GM18508 (cell line): ENCODE results near the gene METTL13.
"Not testable (repeated sequence)": the region's sequence is repeated elsewhere in the genome, so short reads cannot be mapped to it uniquely, and the experiment has no call there.

Experiments
- ATAC-seq: cut with Tn5 transposase; IDR thresholded peaks from one replicate; pipeline ENCODE4 v1.9.1; 2021; ENCODE audit warnings: moderate number of reproducible peaks; ENCODE audit not compliant: insufficient read depth, unreplicated experiment

The METTL13 gene

DNA sequence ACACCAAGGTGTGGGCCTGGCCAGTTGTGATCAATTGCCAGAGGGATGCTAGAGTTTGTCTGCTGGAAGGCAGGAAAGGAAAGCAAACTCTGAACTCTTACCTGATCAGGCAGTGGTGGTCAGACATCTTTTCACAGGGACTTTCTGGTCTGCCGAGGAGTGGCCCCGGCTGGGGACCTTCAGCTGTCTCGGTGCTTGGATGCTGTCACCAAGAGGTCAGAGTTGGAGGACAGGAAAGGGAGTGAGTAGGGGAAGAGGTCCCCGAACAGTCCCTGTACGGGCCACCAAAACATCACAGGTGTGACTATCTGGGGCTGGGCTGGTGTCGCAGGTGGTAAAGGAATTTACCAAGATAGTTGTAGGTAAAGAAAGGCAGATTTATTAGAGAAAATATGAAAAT lies 17.7 kb upstream of the METTL13 start:
- ATAC-seq: no peak

DNA sequence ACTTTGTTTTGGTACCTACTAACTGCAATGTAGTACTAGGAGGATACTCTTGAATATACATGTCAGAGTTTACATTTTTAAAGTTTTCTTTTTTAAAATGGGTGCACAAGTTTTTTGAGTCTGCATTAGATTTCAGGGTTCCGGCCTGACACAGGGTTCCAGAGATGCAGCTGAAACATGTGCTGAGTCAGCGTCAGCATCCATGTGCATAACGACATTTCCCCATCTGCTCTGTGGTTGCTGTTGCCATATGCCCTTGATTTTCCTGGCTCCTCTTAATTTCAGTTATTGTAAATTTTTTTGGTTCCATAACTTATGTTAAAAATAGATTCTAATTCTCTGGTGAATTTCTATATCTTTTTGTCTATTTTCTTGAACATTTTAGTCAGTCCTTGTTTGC lies 12.3 kb upstream of the METTL13 start:
- ATAC-seq: no peak

DNA sequence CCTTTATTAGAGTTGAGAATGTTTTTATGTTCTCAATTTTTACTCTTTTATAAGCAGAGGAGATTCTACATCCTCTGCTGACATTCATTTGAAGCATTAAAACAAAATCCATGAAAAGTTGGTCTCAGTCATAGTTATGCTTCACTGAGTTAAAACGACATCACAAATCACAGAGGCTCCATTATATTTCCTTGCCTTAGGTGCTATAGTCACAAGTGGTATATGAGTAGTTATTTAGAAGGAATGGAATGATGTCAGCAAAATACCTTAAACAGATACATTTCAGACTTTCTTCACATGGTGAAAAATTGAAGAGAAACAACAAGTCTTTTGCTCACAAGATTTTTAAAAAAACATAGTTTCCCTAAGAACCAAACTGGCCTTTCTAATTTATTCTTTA lies 11.7 kb upstream of the METTL13 start:
- ATAC-seq: no peak

DNA sequence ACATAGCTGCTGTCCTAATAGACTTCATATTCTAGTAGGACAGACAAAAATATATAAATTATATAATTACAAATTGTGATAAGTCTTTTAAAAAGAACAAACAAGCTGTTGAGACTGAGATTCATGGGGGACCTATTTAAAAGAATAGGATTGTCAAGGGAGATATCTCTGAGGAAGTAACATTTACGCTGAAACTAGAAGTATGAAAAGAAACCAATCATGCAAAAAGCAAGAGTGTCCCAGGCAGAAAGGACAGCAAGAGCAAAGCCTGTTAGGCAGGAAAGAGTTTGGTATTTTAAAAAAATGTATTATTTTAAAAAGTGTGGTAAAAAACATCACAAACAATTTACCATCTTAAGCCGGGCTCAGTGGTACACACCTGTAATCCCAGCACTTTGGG lies 9.1 kb upstream of the METTL13 start:
- no peak for ATAC-seq

DNA sequence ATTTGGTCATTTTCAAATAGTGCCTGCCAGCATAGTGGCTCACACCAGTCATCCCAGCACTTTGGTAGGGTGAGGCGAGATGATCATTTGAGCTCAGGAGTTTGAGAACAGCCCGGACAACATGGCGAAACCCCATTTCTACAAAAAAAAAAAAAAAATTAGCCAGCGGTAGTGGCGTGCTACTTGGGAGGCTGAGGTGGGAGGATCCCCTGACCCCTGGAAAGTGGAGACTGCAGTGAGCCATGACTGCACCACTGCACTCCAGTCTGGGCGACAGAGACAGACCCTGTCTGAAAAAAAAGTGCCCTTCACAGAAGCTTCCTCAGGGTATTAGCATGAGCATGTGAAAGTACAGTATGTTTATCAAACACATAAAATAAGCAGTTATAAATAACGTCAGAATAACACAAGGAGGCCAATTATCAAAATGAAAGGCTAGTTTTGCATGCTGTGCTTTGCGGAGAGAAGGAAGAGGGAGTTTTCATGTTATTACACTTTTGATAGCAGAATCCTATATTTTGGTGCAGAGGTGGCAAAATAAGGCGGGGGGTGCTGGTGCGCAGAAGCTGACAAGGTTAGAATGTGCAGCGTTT lies 781 bp upstream of the METTL13 start:
- ATAC-seq: no peak

DNA sequence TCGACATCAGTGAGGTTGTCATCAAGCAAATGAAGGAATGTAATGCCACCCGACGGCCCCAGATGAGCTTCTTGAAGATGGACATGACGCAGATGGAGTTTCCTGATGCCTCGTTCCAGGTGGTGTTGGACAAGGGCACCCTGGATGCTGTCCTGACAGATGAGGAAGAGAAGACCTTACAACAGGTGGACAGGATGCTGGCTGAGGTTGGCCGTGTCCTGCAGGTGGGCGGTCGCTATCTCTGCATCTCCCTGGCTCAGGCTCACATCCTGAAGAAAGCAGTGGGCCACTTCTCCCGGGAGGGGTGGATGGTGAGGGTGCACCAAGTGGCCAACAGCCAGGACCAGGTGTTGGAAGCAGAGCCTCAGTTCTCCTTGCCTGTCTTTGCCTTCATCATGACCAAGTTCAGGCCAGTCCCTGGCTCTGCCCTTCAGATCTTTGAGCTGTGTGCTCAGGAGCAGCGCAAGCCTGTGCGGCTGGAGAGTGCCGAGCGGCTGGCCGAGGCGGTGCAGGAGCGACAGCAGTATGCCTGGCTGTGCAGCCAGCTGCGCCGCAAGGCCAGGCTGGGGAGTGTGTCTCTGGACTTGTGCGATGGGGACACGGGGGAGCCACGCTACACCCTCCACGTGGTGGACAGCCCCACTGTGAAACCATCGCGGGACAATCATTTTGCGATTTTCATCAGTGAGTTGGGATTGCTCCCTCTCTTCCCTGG lies 2.5 kb downstream of the METTL13 start:
- no peak for ATAC-seq

DNA sequence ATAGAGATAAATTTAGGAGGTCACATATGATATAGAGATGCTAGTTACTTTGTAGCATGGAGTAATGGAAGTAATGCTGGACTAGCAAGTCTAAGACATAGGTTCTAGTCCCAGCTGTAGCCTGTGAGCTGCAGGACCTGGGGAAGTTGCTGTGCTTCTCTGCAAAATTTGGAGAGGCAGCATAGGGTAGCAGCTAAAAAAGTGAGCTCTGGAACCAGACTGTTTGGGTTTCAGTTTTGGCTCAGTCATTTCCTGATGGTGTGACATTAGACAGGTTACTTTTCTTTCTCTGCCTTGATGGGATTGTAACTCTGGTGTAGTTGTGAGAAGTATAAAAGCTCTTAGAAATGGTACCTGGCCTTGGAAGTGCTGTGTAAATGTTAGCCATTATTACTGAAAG lies 3.3 kb downstream of the METTL13 start:
- no peak for ATAC-seq

DNA sequence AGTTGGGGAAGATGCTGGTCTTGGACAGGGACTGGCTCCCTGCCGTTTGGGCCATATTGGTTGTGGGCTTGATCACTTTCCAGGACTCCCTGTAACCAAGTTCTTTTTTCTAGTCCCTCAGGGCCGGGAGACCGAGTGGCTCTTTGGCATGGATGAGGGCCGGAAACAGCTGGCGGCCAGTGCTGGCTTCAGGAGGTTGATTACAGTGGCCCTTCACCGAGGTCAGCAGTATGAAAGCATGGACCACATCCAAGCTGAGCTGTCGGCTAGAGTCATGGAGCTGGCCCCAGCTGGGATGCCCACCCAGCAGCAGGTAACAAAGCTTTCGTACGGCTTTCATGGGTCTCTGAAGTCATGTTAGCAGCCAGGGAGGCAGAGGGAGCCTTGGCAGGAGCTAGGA lies 4.3 kb downstream of the METTL13 start:
- no peak for ATAC-seq

DNA sequence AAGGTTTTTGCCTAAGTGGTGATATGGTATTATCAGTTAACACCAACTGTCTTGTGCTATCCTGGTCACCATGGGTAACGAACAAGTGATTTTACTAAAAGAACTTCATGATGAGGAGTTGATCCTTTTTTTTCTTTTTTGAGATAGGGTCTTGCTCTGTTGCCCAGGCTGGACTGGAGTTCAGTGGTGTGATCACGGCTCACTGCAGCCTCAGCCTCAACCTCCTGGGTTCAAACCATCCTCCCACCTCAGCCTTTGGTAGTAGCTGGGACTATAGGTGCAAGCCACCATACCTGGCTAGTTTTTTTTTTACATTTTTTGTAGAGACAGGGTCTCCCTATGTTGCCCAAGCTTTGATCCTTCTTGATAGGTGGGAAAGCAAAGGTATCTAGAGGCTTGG lies 5.1 kb downstream of the METTL13 start:
- no peak for ATAC-seq

DNA sequence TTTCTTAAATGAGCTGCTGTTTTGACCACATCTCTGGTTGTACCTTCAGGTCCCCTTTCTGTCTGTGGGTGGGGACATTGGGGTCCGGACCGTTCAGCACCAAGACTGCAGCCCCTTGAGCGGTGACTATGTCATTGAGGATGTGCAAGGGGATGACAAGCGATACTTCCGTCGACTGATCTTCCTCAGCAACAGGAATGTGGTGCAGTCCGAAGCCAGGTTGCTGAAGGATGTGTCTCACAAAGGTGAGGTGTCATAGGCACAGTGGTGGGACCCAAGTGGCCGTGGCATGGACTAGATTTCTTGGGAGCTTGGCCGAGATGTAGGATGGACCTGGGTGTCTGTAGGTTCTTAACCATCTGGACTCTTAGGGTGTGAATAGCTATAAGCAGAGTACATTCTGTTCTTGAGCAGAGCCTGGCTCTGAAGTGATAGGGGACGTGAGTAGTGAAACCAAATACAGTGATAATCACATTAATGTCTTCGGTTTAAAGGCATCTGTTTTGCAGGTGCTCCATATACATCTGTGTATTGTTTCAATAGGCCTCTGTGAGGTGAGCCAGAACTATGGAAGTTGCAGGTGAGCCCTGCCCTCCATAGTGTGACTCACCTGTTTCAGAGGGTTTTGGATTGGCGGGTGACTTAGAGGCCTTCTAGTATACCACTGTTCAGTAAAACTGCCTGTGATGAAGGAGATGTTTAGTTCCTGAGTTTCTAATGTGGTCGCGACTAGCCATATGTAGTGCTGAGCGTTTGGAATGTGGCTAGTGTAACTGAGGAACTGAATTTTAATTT lies 6.4 kb downstream of the METTL13 start:
- ATAC-seq: no peak

DNA sequence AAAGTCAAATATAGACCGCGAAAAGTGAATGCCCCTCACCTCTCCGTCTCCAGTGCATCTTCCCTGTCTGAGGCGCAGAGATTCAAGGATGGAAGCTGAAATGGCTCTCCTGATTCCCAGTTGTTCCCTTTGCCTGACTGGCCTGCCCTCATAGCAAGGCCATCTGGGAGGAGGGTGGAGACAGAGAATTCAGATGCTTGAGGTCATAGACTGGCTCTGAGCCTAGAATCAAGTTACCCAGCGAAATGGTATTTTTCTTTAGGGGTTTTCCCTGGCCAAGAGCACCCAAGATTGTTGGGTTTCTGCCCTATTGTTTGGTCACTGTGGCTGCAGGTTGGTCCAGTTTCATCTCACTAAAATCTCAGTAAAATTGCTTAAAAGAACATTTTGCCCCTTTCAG lies 7.2 kb downstream of the METTL13 start:
- no peak for ATAC-seq

DNA sequence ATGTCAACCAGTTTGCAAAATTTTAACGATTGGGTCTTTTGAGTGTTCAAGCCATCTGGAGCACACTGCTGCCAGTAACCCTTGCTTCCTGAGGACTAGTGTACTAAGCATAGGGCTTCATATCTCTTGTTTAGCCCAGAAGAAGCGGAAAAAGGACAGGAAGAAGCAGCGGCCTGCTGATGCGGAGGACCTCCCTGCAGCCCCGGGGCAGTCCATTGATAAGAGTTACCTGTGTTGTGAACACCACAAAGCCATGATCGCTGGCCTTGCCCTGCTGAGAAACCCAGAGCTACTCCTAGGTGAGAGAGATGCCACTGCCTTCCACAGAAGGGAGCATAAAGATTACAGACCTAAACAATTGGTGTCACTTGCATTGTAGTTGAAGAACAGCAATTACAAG lies 8.9 kb downstream of the METTL13 start:
- ATAC-seq: no peak

DNA sequence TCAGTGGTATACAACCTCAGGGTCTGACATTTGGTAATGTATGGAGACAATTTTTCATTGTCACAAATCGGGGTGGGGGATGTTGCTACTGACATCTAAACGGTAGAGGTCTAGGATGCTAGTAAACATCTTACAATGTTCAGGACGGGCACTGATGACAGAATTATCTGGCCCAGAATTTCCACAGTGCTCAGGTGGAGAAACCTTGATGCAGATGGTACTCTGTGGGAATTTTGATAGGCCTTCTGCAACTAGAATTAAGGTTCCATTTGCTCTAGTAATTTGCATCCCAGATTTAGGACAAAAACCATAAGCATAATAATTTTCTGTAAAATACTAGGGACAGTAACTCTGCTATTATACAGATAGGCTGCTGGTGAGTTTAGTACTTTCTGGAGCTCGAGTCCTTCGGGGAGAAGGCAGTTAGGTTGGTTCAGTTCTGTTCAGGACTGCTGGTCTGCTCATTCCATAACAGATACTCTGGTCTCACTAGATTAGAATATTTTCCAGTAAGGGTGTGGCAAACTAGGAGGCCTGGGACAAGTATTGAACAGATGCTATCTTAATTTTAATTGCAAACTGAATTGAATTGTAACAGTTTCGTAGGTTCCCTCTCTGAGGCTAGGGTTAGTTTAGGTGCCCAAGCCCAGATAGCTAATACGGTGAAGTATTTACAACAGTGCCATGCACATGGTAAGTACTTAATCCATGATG lies 11.4 kb downstream of the METTL13 start:
- ATAC-seq: no peak

DNA sequence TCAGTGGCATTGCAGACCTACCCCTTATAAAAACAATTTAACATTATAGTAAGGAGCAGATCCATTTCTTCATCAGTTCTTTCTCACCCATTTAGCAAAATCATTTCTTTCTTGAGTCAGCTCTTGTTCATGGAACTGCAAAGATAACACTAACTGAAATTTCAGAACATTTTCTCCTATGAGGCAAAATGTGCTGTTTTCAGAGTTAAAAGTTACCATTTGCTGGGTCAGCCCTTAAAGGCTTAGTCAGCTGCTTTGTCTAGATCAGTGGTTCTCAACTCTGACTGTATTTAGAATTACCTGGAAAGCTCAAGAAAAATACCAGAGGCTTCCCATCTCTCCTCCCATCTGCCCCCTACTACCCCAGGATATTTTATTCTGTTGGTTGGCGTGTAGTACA lies 12.2 kb downstream of the METTL13 start:
- ATAC-seq: no peak

DNA sequence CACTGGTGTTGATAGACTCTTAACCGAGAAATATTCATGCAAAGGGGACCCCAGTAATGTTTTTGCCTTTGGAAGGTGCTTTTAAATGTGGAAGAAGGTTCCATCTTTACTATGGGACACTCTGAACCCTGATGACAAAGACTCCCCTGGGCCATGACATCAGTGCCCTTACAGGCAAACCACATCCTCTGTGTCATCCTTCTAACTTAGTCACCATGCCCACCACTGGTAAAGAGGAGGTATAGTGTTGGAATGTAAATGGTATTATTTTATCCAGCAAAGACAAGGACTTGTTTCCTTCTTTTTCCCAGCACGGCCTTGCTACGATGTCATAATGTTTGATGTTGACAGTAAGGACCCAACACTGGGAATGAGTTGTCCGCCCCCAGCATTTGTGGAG lies 12.6 kb downstream of the METTL13 start:
- ATAC-seq: no peak

DNA sequence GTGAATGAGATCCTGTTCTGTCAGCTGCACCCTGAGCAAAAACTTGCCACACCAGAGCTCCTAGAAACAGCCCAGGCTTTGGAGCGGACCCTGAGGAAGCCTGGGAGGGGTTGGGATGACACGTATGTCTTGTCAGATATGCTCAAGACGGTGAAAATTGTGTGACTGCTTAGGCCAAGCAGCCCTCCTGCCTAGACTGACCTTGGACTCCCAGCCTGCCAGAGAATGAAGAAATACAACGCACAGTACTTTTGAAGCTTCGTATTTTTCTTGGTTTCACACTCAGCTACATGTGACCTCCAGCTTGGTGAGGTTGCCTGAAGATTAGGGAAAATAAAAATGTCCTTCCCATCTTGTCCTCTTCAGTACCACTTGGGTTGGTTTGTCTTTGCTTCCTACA lies 15.1 kb downstream of the METTL13 start:
- ATAC-seq: no peak

DNA sequence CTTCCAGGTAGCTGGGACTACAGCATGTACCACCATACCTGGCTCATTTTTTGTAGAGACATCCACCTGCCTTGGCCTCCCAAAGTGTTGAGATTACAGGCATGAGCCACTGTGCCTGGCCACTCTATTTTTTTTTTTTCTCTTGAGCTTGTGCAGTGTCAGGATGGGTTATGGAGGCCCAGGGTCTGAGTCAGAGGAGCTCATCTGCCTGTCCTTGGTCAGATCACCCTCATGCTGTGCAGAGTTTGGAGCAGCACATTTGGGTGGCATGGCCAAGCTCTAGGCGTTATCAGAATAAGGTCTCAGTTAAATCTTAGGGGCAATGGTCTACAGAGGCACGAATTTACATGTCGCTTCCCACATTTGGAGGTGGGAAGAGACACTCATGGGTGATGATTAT lies 16.9 kb downstream of the METTL13 start:
- no peak for ATAC-seq

DNA sequence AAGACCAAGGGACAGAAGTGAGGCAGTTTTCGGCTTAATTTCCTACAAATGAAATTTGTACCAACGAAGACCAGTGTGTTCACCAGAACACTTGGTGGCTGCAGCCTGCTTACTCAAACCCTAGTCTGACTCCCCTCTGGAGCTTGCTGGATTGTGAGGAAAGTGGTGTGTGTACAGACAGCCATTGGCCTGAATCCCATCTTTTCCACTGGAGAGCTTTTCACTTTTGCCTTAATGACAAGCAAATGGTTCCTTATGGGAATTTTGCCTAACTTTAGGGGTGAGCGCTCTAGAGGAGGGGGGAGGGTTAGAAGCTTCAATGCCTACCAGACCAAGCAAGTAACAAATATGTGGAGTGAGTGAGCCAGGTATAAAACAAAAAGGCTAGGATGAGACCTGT lies 17.3 kb downstream of the METTL13 start:
- ATAC-seq: no peak

DNA sequence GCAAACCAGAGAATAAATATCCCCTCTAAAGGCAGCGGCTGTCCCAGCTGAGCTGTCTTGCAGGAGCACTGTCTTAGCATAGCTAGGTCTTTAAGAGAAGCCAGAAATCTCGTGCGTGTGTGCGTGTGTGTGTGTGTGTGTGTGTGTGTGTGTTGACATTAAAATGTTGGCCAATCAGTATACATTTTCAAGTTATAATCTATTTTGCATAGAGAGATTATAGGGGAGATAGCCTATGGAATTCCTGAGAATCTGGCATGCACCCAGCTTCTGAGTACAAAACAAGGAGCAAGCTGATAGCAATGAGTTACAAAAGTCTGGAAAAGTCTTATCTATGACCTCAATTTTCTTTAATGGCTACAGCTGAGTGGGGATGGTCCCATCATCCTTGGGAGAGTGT lies 17.7 kb downstream of the METTL13 start:
- no peak for ATAC-seq

DNA sequence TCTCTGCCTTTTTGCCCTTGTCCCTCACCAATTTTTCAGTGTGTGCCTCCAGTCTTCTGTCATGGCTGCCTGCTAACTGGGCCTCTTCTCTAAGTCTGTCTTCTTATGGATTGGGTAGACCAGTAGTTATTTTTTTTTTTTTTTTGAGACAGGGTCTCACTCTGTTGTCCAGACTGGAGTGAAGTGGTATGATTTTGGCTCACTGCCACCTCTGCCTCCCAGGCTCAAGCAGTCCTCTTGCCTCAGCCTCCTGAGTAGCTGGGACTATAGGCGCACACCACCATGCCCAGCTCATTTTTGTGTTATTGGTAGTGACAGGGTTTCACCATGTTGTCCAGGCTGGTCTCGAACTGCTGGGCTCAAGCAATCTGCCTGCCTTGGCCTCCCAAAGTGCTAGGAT lies 18.2 kb downstream of the METTL13 start:
- ATAC-seq: not testable (repeated sequence)

DNA sequence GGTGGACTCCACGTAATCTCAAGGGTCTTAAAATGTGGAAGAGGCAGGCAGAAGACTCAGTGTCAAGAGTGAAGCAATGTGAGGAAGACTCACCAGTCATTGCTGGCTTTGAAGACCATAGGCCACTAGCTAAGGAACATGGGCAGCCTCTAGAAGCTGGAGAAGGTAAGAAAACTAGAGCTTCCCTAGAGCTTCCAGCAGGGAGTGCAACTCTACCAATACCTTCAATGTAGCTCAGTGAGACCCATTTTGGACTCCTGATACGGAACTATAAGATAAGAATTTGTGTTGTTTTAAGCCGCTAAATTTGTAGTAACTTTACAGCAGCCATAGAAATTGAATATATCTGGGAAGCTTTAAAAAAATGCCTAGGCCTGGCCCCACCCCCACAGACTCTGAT lies 18.9 kb downstream of the METTL13 start:
- no peak for ATAC-seq
